GM12875 (cell line): ENCODE results near the gene GRN.
A peak's percentile ranks its signal among the peaks of the same experiment; 100 is the strongest.

Experiments
- H3K4me3 ChIP-seq: one replicate; pipeline ENCODE4 v1.5.1; 2011; ENCODE audit warnings: low read depth, low read length, control low read depth
- TF ChIP-seq, protein P1 (sequence below): IDR thresholded peaks from 2 replicates; pipeline ENCODE4 v1.5.1; 2011; ENCODE audit warnings: low read depth, mild to moderate bottlenecking, control low read depth, inconsistent platforms, low read length, moderate library complexity, borderline replicate concordance; ENCODE audit not compliant: insufficient read depth

GRN gene

DNA sequence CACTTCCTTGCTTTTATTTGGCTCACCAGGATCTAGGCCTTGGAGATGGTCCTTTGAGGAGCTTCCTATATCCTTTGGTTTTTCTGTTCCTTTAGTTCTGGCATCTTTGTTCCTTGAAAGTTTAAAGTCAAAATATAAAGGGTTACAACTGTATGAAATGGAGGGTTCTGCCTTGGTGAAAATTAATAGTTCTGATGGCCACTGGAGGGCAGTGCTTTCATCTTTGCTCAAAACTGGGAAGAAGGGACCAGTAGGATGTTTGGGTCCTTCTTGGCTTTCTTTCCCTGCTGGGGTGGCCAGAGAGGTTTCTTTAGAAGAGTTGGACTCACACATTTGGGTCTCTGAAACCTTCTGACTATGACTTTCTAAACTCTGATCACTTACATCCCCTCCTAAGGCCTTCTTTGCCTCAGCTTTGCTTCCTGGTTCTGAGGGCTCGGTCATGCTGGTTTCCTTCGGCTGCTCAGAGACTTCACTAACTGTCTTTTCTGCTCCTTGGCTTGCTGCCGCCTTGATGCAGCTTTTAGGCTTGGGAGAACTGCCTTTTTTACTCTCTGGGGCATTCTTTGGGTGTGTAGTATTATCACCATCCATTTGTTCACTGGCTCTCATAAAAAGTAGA is 55.2 kb downstream of the GRN start:
- no peak overlapping the region for H3K4me3 ChIP-seq
- TF ChIP-seq, protein P1, sequence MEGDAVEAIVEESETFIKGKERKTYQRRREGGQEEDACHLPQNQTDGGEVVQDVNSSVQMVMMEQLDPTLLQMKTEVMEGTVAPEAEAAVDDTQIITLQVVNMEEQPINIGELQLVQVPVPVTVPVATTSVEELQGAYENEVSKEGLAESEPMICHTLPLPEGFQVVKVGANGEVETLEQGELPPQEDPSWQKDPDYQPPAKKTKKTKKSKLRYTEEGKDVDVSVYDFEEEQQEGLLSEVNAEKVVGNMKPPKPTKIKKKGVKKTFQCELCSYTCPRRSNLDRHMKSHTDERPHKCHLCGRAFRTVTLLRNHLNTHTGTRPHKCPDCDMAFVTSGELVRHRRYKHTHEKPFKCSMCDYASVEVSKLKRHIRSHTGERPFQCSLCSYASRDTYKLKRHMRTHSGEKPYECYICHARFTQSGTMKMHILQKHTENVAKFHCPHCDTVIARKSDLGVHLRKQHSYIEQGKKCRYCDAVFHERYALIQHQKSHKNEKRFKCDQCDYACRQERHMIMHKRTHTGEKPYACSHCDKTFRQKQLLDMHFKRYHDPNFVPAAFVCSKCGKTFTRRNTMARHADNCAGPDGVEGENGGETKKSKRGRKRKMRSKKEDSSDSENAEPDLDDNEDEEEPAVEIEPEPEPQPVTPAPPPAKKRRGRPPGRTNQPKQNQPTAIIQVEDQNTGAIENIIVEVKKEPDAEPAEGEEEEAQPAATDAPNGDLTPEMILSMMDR = peak; percentile 27; the same call in 1 of the 2 replicates
